ENCODE data around the gene TBC1D16.

The TBC1D16 gene

DNA sequence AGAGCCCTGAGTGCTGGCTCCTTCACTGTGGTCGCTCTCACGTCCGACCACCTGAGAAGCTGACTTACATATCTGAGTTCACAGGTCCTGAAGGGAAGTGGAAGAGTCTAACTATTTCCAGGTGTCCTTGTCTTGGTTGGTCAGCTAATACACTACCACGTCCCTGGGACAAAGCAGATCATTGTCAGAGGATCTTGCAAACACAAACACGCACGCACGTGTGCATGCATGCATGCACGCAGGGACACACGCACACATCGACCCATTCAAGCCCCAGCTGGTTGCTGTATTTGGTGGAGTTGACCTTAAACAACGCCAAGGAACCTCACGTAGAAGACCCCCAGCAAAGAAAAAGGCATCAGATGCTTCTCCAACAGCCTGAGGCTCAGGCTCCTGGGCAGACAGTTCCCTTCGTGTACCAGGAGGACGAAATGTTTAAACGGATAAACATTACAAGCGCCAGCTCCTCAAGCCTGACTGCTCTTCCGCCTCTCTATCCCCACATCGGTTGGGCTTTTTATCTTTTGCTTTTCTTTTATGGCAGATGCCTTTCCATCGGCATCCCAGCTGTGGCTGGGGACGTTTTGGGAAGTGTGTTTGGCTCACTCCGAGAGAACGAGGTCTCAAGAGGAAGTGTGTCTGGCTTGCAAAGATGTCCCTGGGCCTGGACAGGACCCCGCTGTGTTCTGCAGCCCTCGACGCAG, 95.8 kb downstream of the TBC1D16 start:
- no peak for DNase-seq (ENCODE audit: low read depth)

GRCh38 chr17:79939094-79939435, 96.6 kb downstream of the TBC1D16 start:
- no peak for DNase-seq (ENCODE audit: low read depth)

DNA sequence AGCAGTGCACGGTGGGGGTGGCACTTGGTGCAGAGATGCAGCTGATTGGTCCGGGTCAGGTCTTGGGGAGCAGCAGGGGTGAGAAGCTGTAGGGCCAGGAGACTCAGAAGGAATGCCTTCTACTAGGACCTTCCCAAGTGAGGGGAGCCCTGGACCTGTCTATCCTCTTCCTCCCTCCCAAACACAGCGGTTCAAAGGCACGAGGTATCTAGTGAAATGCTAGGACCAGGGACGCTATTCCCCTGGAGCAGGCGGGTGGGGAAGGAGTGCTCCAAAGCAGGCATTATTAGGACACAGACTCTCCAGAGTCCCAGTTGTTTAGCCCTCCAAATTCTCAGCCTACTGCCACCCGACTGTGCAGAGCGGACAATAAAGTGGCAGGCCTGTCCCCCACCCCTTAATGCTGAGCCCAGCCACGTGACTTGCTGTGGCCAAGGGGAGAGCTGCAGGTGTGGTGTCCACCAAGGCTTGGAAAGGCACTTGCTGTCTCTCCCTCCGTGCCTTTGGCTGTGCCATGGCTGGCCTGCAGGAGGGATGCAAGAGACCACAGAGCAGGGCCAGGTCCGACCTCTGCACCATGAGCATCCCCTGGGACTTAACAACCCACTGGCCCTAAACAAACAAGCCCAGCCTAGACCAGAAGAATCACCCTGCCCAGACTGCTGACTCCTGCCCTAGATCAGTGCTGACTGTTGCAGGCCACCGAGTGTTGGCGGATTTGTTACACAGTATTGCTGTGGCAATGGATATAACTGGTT, 97.2 kb downstream of the TBC1D16 start:
- no peak for DNase-seq (ENCODE audit: low read depth)

GRCh38 chr17:79937391-79938335, 98.0 kb downstream of the TBC1D16 start:
- no peak for DNase-seq (ENCODE audit: low read depth)

GRCh38 chr17:79936641-79937381, 98.9 kb downstream of the TBC1D16 start:
- DNase-seq (ENCODE audit: low read depth) = no peak

DNA sequence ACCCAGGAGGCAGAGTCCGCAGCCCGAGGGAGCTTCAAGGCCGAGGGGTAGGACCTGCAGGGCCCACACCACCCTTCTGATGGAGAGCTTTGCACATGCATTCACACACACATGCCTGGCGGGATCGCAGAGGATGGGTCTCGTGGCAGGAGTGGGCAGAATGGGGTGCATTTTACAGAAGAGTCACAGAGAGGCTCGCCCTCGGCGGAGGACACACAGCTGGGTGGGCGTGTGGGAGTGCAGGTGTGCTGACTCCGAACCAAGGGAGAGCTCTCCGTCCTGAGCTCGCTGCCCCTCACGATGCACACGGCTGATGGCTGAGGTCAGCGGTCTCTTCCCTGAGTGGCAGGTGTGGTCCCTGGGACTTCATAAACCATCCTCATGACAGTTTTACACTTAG, 99.6 kb downstream of the TBC1D16 start:
- DNase-seq (ENCODE audit: low read depth) = no peak

DNA sequence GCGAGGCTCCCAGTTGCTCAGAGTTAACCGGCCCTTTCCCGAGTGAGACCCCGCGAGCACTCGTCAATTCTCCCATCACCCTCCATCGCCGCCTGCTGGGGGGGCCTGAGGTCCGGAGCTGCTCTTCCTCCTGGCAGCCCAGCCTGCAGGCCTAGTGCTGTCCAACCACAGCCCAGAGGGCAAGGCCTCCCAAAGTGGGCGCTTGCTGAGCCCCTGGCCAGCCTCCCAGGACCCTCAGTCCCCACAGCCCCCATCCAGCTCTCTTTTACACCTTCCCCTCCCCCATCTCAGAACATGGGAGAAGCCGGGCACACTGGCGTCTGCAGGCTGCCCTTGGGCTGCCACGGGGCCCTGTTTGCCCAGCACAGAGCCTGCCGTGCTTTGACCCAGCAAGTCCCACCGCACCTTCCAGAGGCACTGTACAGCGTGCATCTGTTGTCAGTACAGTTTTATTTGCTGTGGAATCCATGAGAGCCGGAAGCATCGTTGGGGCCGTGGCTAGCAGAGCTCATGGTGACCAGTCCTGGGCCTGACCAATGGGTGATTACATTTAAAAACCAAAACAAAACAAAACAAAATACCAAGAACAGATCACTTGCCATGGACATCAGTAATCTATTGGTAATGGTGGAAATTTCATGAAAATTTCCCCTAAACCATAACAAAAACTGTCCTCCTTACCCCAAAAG, 100.3 kb downstream of the TBC1D16 start:
- no peak for DNase-seq (ENCODE audit: low read depth)

- DNase-seq (ENCODE audit: low read depth) = no peak
These were observed 101.1 kb downstream of the TBC1D16 start for GRCh38 chr17:79934653-79934970.

DNA sequence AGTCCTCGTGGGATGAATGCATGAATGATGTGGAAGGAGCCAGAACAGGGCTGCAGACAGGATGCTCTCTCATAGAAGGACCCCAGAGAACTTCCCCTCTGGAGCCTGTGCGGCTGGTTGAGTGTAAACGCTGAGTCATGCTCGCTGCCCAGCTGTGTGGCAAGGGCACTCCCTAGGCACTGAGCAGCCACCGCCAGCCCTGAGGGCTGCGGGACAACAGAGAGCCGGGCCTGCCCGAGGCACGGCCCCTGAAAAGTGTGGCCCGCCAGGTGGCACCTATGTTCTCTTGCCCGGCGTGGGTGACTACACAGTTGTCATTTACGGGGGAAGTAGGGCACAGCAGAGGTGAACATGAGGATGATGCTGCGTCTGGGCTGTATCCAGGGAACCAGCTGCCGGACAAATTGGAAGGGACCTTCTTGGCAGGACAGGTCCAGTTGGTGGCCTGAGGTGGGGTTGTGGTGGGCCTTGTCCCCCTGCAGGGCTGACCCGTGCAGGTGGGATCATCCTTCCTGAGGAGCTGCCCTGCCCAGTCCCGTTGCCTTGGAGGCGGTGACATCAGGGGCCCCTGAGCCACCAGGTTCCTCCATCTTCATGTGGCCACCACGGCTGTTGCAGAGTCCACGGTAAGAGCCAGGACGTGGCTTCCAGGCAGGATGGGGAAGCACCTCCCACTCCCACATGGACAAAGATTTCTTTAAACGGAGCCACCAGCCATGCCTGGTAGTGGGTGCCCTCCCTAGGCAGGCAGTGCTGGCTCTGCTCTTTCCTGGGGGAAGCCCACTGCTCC, 101.6 kb downstream of the TBC1D16 start:
- no peak for DNase-seq (ENCODE audit: low read depth)

DNA sequence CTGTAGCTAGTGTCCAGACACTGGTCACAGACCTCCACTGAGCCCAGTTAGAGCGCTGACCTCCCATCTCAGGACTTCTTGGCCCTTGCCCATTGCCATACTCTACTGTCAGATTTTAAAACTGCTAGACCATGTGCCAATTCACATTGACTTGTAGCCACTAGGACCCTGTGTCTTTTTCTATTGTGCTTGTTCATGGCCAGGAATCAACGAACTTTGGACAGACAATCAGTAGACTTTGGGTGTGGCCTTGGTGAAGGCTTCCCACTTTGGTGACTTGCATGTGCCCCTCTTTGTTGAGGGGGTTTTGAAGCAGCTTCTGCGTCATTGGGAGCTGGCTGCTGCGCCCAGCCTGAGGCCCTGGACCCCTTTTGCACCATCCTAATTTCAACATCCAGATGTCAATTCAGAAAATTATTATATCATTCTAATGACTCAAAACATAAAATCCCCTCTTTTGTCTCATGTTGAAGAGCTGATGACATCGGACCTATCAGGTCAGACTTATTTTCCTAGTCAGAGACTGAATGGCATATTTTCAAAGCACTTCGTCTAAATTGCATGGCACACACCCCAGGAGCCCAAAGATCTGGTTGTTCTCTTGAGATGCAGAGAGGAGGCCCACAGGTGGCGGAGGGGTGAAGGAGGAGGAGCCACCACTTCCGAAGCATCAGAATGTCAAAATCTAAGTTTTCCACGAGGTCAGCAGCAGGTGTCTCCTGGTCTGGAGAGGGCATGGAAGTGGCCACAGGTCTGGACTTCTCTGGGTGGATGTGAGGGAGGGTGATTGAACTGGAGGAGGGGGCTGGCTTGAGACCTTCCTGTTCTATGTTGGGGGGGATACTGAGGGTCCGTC, 103.0 kb downstream of the TBC1D16 start:
- DNase-seq (ENCODE audit: low read depth) = no peak

GRCh38 chr17:79931817-79932309, 103.8 kb downstream of the TBC1D16 start:
- no peak for DNase-seq (ENCODE audit: low read depth)

GRCh38 chr17:79930877-79931816, 104.5 kb downstream of the TBC1D16 start:
- DNase-seq (ENCODE audit: low read depth) = no peak

GRCh38 chr17:79930062-79930876, 105.4 kb downstream of the TBC1D16 start:
- no peak for DNase-seq (ENCODE audit: low read depth)

DNA sequence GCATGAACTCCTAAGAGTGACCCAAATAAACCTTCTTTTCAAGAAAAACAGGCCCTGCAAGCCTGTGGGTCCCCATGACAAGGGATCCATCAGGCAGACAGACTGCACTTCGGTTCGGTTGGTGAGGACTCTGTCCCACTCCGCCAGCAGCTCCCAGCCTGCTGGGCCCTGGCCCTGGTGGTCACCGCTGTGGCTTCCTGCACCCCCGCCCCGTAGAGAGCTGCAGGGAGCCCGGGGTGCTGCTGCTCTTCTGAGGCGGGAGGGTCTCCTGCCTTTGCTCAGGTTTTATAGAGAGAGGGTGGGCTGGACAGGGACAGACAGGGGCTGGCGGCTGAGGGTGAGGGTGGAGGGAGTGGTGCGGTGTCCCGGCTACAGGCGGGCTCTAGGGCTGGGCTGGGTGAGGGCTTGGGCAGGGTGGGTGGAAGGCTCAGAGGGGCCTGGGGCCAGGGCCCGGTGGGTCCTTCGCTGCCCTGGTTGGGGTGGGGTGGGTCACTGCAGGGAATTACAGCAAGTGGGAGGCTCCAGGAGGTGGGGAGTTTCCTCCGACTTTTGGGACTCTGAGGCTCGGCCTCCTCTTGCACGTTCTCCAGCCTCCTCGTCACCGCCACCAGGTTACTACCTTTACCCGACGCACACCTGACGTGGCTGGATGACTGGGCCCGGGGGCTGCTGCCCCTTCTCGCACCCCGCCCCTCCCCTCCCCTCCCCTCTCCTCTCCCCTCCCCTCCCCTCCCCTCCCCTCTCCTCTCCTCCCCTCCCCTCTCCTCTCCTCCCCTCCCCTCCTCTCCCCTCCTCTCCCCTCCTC, 106.2 kb downstream of the TBC1D16 start:
- DNase-seq (ENCODE audit: low read depth) = no peak

DNA sequence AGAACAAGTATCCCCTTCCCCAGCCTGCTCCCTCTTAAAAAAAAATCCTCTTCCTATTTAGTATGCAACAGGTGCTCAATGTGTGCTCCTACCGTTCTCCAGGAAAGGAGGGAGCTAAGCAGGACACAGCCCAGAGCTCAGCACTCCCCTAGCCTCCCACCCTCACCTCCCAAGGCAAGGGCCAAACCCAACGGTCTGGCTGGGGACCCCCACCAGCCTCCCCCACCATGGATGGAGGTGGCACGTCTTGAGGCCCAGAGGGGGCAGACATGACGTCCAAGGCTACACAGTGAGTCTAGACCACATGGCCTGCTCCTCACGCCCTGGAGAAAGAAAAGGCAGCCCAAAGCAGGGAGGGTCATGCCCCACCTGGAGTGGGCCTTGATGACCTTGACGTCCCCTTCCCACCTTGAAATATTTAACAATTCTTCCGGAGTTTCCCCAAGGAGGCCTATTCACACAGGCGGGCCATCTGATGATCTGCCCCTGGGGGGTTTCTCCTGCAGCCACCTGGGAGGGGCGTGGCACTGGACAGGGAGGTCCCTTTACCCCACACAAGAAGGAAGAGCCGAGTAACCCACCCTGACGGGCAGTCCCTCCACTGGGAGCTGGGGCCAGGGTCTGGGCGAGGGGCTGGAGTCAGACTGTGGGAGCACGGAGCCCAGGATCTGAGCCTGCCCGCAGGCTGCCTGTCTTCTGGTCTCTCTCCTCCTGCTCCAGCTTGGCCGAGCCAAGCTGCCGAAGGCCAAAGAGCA, 107.0 kb downstream of the TBC1D16 start:
- DNase-seq (ENCODE audit: low read depth) = no peak

Measured in non-pigmented ciliary epithelial cell (primary cell).